NCI-H2029 (cell line): Measurements from ENCODE around the gene OR52H1.
"Not testable (repeated sequence)": the region's sequence is repeated elsewhere in the genome, so short reads cannot be mapped to it uniquely, and the experiment has no call there.

Experiments
- DNase-seq: peaks from one replicate; lab custom pipeline; 2025; lab: John Stamatoyannopoulos, UW

Gene OR52H1

DNA sequence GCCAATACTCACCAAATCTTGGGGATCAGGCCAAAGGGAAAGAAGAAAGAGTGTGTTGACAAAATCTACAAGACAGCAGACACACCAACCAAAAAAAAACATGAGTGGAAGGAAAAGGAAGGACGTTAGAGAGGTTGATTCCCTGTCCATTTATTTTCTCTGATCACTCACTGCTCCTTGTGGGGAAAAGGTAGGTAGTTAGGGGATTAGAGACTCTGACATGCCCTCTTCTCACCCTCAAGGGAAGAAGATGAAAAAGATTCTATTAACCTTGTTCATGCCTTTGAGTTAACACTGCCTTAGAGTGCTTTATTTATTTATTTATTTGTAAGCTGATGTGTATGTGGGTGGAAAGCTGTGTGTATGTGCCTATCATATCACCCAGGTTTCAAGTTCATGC, at the start of gene OR52H1:
Gene OR52H1, minus strand, starts transcription at position 101 of the 400 bp plus-strand sequence. CDS start 3,035 bp downstream, outside the sequence.
- no peak for DNase-seq

DNA sequence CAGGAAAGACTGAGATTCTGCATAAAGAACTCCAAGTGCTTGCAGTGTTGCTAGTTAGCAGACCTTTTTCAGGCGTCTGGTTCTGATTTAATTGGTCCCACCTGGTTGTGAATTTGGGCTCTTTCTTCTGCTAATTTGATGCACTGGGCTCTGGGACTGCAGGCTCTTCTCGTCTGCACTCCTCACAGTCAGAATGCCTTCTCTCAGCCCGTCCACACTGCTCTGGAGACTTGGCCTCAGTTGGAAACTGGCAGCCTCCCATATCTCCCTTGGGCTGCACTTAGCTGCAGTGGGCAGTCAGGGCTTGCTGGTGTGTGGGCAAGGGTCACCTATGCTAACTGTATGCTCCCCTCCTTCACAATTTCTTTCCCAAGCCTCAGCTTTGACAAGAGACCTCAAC, 49.6 kb upstream of the OR52H1 start:
- DNase-seq, result no peak

- no peak for DNase-seq
Measured at GRCh38 chr11:5596607-5597201, 48.4 kb upstream of the OR52H1 start, which contains the start of gene TRIM6. Gene TRIM6 (plus strand): TSS chr11:5596637. CDS start chr11:5596898, 261 bp downstream.

- no peak for DNase-seq
Measured at GRCh38 chr11:5593146-5593545, 44.8 kb upstream of the OR52H1 start.

- DNase-seq, result no peak
Measured at GRCh38 chr11:5592615-5593014, 44.3 kb upstream of the OR52H1 start.

DNA sequence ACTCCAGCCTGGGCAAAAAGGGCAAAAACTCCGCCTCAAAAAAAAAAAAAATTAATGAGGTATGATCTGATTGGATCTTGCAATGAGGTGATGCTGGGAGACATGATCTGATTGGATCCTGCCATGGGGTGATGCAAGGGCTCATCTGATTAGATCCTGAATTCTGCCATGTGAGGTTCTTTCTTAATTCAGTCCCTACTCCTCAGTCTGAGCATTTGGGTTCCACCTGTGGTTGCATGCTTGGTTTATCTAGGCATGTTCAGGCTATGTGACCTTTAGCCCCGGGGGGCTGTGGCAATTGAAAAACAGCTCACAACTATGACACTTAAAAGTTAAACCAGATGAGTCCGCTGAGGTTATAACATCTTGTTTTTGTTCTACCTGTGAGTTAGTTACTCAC, 43.3 kb upstream of the OR52H1 start:
- DNase-seq, result no peak

GRCh38 chr11:5589906-5590305, 41.6 kb upstream of the OR52H1 start:
- DNase-seq, result not testable (repeated sequence)

DNA sequence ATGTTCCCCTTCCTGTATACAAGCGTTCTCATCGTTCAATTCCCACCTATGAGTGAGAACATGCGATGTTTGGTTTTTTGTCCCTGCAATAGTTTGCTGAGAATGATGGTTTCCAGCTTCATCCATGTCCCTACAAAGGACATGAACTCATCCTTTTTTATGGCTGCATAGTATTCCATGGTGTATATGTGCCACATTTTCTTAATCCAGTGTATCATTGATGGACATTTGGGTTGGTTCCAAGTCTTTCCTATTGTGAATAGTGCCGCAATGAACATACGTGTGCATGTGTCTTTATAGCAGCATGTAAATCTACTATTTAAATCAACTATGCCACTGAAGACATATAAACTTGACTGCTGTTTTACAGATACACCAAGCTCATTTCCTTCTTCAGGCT, 36.1 kb upstream of the OR52H1 start:
- DNase-seq, result not testable (repeated sequence)

GRCh38 chr11:5581014-5581413, 32.7 kb upstream of the OR52H1 start:
- DNase-seq, result no peak

DNA sequence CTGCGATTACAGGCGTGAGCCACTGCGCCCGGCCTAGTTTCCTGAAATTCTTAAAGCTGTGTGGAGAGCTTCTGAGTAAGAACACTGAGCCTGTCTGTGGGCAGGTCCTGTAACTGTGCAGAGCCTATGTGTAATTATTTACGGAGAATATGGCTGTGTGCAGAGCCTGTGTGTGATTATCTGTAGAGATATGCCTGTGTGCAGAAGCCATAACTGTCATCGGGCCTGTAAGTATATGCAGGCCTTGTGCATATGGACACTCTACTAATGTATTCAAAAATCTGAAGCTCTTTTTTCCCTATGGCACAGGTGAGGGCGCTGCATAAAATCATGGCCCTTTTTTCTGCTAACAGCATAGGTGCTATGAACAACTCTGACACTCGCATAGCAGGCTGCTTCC, 32.2 kb upstream of the OR52H1 start, which contains the start of gene OR52B6:
Gene OR52B6, plus strand, starts transcription at position 301 of the 400 bp plus-strand sequence. Its CDS starts 0 bp downstream, at position 301.
- DNase-seq, result no peak

DNA sequence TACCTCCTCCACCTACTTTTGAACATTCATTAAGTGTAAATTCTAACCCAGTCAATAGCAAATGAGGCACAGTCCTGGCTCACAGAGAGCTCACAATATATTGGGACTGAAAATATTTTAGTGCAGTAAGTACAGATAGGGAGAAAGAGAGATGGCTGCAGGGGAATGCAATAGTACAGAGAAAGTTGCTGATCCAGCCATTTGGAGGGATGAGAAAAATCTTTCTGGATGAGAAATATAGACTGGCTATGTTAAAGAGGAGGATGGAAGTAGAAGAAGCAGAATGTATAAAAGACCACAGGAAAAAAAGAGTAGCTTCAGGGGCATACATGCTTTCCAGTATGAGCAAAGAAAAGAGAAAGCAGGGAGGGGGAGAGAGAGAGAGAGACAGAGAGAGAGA, 28.8 kb upstream of the OR52H1 start:
- no peak for DNase-seq

GRCh38 chr11:5575152-5575551, 26.8 kb upstream of the OR52H1 start:
- DNase-seq, result no peak

- DNase-seq, result no peak
Measured at GRCh38 chr11:5574654-5575053, 26.3 kb upstream of the OR52H1 start.

GRCh38 chr11:5564259-5565019, 16.1 kb upstream of the OR52H1 start:
- DNase-seq, result no peak

DNA sequence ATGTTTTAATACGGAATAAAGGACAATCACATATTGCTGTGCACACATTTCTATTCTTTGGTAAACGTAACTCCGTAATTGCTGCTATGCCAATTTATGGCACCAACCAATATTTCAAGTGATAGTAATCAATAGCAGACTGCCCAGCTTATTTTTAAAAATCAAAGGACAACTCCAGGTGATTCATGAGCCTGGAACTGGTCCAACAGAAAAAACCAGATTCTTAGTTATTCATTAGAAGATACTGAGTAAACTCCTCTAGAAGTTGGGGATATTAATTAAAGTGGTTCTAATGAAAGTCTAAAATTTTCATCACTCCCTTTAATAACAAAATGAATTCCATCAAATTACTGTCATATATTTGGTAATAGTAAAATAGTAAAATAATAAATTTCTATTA, 9.4 kb upstream of the OR52H1 start:
- no peak for DNase-seq

DNA sequence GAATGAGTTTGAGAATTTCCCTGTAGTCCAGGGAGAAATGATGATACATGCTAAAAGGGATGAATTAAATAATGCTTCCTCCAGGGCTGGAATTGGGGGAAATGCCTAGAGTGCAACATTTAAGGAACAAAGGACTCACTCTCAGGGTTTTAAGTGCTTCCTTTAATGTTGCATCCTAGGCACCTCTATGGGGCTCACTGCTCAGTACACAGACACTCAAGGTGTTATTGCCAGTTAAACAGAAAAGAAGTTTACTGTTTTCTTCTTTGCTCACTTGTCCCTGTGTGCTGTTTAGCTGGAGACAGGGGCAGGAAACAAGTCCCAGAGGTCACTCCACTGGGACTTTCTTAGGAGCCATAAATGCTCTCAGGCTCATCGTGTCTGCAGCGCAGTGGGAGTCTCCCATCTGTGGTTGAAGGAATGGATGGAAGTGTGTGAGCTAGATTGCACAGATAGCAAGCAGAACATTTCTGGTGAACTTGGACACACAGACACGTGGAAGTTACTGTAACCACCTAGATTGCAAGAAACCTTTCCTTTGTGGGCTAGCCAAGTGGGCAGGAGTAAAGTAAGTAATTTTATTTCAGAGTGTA, 8.4 kb upstream of the OR52H1 start:
- DNase-seq, result no peak

- DNase-seq, result no peak
Measured at GRCh38 chr11:5553343-5553742, 5.0 kb upstream of the OR52H1 start.

- DNase-seq, result no peak
Measured at GRCh38 chr11:5550440-5551095, 2.2 kb upstream of the OR52H1 start.

GRCh38 chr11:5547982-5548381, 358 bp downstream of the OR52H1 start:
- no peak for DNase-seq

DNA sequence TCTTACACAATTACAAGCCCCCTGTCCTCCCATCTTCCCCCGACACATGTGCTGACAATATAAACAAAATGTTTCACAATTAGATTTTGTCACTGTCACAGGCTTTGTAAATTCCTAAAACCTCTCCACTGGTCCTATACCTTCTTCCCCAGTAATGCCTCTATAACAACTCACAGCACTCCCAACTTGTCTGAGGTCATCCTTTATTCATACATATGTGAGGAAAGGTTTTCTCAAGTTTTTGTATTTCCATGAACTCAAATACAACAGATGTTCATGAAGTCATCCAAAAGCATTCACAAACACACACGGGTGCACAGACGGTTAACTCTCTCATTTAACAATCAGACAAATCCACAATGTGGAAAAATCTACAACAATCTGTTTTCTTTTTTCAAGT, 1.9 kb downstream of the OR52H1 start:
- DNase-seq, result no peak

- DNase-seq, result no peak
Measured at GRCh38 chr11:5541427-5541826, 6.9 kb downstream of the OR52H1 start.

DNA sequence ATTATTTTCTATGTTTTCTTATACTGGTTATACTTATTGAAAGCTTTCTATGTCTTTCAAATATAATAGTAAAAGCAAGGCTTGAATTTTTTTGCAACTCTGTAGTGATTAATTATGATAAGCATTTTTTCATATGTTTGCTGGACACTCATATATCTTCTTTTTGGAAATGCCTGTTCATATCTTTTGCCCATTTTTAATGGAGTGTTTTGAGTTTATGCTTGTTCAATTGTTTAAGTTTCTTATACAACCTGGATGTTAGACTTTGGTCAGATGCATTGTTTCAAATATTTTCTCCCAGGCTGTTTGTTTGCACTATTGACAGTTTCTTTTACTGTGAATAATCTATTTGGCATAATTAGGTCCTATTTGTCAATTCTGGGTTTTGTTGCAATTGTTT, 11.9 kb downstream of the OR52H1 start:
- DNase-seq, result no peak

- no peak for DNase-seq
Measured at GRCh38 chr11:5534046-5534445, 14.3 kb downstream of the OR52H1 start.
